Measurements from ENCODE around the gene MVP. TPM values are rescaled to one million over a fixed set of nuclear protein-coding genes. Genes with fewer than 3 reads are reported as not detected.

Gene MVP
- total RNA-seq, 1 experiment from 2014 or later = 164 TPM

DNA sequence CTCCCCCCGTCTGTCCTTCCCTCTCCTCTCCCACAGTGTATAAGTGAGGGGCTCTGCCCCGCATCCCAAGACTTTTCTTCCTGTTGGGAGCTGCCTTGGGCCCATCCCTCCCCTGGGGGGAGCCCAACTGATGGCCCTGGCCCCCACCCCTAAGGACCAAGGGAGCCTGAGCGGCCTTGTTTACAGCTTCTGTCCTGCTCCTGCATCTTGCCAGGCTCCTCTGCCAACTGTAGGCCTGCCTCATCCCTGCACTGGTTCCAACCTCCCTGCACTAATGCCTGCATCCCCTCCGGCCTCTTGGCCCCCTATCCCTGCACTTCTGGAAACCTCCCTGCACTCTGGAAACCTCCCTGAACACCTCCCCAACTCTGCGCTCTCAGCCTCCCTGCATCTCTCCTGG, 5.7 kb upstream of the MVP start:
- Mint-ChIP-seq H3K27ac (ENCODE audit: unreplicated experiment) (peak overlapping the region; percentile 94), H3K36me3 (ENCODE audit: insufficient read depth, unreplicated experiment) (peaks cover 89% of the 10 kb centered on the region)
- BruUV-seq (replicated peaks) = no TSS peak

DNA sequence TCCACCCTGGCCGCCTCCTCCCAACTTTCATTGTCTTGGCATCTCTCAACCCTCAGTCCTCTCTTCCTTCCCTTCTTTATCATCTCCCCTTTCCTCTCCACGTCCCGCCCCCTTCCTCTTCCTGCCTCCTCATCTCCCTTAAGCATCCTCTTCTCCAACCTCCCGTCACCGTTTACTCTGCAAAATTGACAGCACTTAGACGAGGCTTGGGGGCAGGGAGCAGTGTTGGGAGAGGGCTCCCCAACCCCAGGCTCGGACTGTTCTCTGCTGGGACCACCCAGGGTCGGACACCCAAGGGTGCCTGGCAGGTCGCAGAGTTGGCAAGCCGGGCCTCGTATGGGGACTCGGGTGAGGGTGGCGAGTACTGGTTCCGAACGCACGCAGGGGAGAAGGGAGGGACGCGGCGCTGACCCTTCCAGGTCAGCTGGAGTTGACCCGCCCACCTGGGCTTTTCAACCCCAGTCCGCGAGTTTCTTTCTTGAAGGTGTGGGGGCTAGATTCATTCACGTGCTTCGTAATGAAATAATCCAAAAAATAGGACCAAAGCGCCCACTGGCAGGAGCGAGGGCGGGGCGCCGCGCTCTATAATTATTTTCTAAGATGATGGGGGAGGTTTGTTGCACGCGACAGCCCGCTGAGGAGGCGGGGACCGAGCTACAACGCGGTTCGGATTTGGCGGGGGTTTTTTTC, 5.1 kb upstream of the MVP start:
- Mint-ChIP-seq H3K4me3 (ENCODE audit: low read depth, unreplicated experiment) (peak overlapping the region; percentile 96), H3K27me3 (ENCODE audit: unreplicated experiment) (peaks cover 39% of the 10 kb centered on the region), H3K9me3 (ENCODE audit: low read depth, unreplicated experiment) (no peaks in the 10 kb centered on the region), H3K4me1 (ENCODE audit: low read depth, unreplicated experiment) (peaks cover 42% of the 10 kb centered on the region), H3K36me3 (ENCODE audit: insufficient read depth, unreplicated experiment) (peaks cover 90% of the 10 kb centered on the region), H3K27ac (ENCODE audit: unreplicated experiment) (peak overlapping the region; percentile 94)
- TF ChIP-seq, protein P1, sequence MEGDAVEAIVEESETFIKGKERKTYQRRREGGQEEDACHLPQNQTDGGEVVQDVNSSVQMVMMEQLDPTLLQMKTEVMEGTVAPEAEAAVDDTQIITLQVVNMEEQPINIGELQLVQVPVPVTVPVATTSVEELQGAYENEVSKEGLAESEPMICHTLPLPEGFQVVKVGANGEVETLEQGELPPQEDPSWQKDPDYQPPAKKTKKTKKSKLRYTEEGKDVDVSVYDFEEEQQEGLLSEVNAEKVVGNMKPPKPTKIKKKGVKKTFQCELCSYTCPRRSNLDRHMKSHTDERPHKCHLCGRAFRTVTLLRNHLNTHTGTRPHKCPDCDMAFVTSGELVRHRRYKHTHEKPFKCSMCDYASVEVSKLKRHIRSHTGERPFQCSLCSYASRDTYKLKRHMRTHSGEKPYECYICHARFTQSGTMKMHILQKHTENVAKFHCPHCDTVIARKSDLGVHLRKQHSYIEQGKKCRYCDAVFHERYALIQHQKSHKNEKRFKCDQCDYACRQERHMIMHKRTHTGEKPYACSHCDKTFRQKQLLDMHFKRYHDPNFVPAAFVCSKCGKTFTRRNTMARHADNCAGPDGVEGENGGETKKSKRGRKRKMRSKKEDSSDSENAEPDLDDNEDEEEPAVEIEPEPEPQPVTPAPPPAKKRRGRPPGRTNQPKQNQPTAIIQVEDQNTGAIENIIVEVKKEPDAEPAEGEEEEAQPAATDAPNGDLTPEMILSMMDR (IDR thresholded peaks at IDR 0.05; ENCODE audit: unreplicated experiment) = no peak
- intact Hi-C loops (cut with micrococcal nuclease; ENCODE audit: unreplicated experiment) = loop anchor here (10.0 kb wide), 1 partner anchor 110 kb away; no protein-coding TSS in a partner anchor
- DNase-seq = no peak
- no TSS peak for BruUV-seq (replicated peaks)
- CTCF ChIA-PET = interaction anchor here (0.7 to 3.5 kb wide), 9 partner anchors 8 to 217 kb away, joined by 3 to 35 read pairs (median 6); partner anchors contain the start of genes ASPHD1, KIF22, MAZ and SEZ6L2

More for the DNA sequence above, 5.7 kb upstream of the MVP start:
- Mint-ChIP-seq H3K4me3 (ENCODE audit: low read depth, unreplicated experiment) (peak overlapping the region; percentile 96), H3K9me3 (ENCODE audit: low read depth, unreplicated experiment) (no peaks in the 10 kb centered on the region), H3K4me1 (ENCODE audit: low read depth, unreplicated experiment) (peaks cover 37% of the 10 kb centered on the region), H3K27me3 (ENCODE audit: unreplicated experiment) (peaks cover 39% of the 10 kb centered on the region)
- no peak for DNase-seq
- TF ChIP-seq, protein P1 (IDR thresholded peaks at IDR 0.05; ENCODE audit: unreplicated experiment) = no peak
- intact Hi-C loops (cut with micrococcal nuclease; ENCODE audit: unreplicated experiment) = loop anchor here (10.0 kb wide), 1 partner anchor 110 kb away; no protein-coding TSS in a partner anchor
- CTCF ChIA-PET = interaction anchor here (1.5 kb wide), 1 partner anchor 218 kb away, joined by 3 read pairs; no protein-coding TSS in a partner anchor

DNA sequence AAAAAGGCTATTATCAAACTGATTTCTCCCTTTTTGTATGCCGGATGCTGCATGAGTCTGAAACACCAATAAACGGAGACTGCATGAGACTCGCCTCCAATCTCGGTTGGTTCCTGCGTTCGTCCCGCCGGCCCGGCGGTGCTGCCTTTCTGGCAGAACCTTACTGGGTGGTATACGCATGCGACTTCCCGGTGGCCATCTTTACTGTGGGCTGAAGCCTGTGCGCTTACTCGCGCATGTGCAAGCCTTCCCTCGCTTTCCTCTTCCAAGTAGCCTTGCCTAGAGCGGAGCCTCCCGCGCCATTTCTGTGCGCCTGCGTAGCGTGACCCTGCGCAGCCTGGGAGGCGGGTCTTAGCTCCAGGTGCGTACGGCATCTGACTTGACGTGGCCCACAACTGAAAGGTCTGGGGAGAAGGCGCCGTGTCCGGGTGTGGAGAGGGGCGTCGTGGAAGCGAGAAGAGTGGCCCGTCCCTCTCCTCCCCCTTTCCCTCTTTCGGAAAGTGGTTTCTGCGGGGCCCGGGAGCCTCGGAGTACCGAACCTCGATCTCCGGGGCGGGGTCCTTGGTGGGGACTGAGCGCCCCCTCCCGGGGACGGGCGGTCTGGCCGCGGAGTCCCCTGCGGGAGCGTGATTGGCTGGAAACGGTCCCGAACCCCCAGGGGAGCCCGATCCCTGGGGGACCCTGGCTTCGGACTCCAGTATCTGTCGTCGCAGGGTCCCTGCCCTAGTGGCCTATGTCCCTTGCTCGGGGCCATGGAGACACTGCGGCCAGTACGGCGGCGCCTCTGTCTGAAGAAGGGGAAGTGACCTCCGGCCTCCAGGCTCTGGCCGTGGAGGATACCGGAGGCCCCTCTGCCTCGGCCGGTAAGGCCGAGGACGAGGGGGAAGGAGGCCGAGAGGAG, 4.2 kb upstream of the MVP start, which contains the start of gene PAGR1:
Gene PAGR1, plus strand, starts transcription at position 360 of the 901 bp plus-strand sequence. Its CDS starts 374 bp downstream, at position 734.
- H3K27me3 Mint-ChIP-seq (ENCODE audit: unreplicated experiment) = peaks cover 39% of the 10 kb centered on the region
- intact Hi-C loops (cut with micrococcal nuclease; ENCODE audit: unreplicated experiment) = loop anchor here (10.0 kb wide), 1 partner anchor 111 kb away; no protein-coding TSS in a partner anchor
- BruUV-seq (replicated peaks) = TSS peak; percentile 10
- H3K9me3 Mint-ChIP-seq (ENCODE audit: low read depth, unreplicated experiment) = no peaks in the 10 kb centered on the region
- peak within 1 kb of the TSS; percentile 94 for H3K27ac Mint-ChIP-seq (ENCODE audit: unreplicated experiment)
- H3K4me1 Mint-ChIP-seq (ENCODE audit: low read depth, unreplicated experiment) = peaks cover 42% of the 10 kb centered on the region
- CTCF ChIA-PET = interaction anchor here (0.6 to 3.5 kb wide), 15 partner anchors 9 to 216 kb away, joined by 3 to 35 read pairs (median 4); partner anchors contain the start of genes ASPHD1, KIF22, MAZ and SEZ6L2
- H3K4me3 Mint-ChIP-seq (ENCODE audit: low read depth, unreplicated experiment) = peak within 1 kb of the TSS; percentile 96
- DNase-seq = peak; percentile 98
- peaks cover 90% of the 10 kb centered on the region for H3K36me3 Mint-ChIP-seq (ENCODE audit: insufficient read depth, unreplicated experiment)
- TF ChIP-seq, protein P1 (IDR thresholded peaks at IDR 0.05; ENCODE audit: unreplicated experiment) = peak; percentile 94
